ENCODE data around the gene PODXL2. TPM values are rescaled to one million over a fixed set of nuclear protein-coding genes. Genes with fewer than 3 reads are reported as not detected.

Gene PODXL2
- polyA plus RNA-seq (2011; rRNA removed) (2.6 and 3.4 TPM in 2 replicates), polyA minus RNA-seq (2011; rRNA and poly(A)+ RNA removed) (0.72 and 1.2 TPM in 2 replicates)

GRCh38 chr3:127628788-127629466 is at the start of gene PODXL2:
Gene PODXL2 (plus strand): TSS chr3:127629185. CDS start chr3:127629220, 35 bp downstream.
- Histone ChIP-seq H3K4me3 (ENCODE audit: low read depth, low read length) (peak within 1 kb of the TSS; percentile 34), H3K36me3 (ENCODE audit: control insufficient read depth, insufficient read depth, low read length) (no peaks in the 10 kb centered on the region), H3K27me3 (ENCODE audit: control insufficient read depth, insufficient read depth, low read length) (peaks cover 31% of the 10 kb centered on the region)
- DNase-seq (ENCODE audit: low read depth), result no peak
- no peak for TF ChIP-seq CTCF (IDR thresholded peaks at IDR 0.05; ENCODE audit: insufficient read depth, low read depth, low read length)
- ChIA-PET POLR2A (no interaction called here), CTCF (interaction anchor here (0.5 to 0.9 kb wide), 2 partner anchors 24 to 305 kb away, joined by 3 read pairs; no protein-coding TSS in a partner anchor)

- Histone ChIP-seq H3K4me3 (ENCODE audit: low read depth, low read length) (no peak overlapping the region), H3K36me3 (ENCODE audit: control insufficient read depth, insufficient read depth, low read length) (peaks cover 33% of the 10 kb centered on the region), H3K27me3 (ENCODE audit: control insufficient read depth, insufficient read depth, low read length) (no peaks in the 10 kb centered on the region)
- CTCF ChIA-PET, result no interaction called here
- no peak for TF ChIP-seq CTCF (IDR thresholded peaks at IDR 0.05; ENCODE audit: insufficient read depth, low read depth, low read length)
- POLR2A ChIA-PET, result no interaction called here
- no peak for DNase-seq (ENCODE audit: low read depth)
Measured at GRCh38 chr3:127580327-127581060, 48.5 kb upstream of the PODXL2 start.

- Histone ChIP-seq H3K4me3 (ENCODE audit: low read depth, low read length) (no peak overlapping the region), H3K36me3 (ENCODE audit: control insufficient read depth, insufficient read depth, low read length) (peaks cover 13% of the 10 kb centered on the region), H3K27me3 (ENCODE audit: control insufficient read depth, insufficient read depth, low read length) (no peaks in the 10 kb centered on the region)
- CTCF ChIA-PET, result interaction anchor here (4.7 kb wide), 1 partner anchor 10 kb away, joined by 40 read pairs; no protein-coding TSS in a partner anchor
- POLR2A ChIA-PET, result no interaction called here
- no peak for TF ChIP-seq CTCF (IDR thresholded peaks at IDR 0.05; ENCODE audit: insufficient read depth, low read depth, low read length)
- DNase-seq (ENCODE audit: low read depth), result no peak
Measured at GRCh38 chr3:127584734-127585133, 44.3 kb upstream of the PODXL2 start.

- no peak for TF ChIP-seq CTCF (IDR thresholded peaks at IDR 0.05; ENCODE audit: insufficient read depth, low read depth, low read length)
- DNase-seq (ENCODE audit: low read depth), result no peak
- ChIA-PET CTCF (interaction anchor here (1.1 to 4.7 kb wide), 2 partner anchors 10 to 385 kb away, joined by 3 to 40 read pairs; no protein-coding TSS in a partner anchor), POLR2A (no interaction called here)
- H3K4me3 ChIP-seq (ENCODE audit: low read depth, low read length), result no peak overlapping the region
- no peaks in the 10 kb centered on the region for H3K27me3 ChIP-seq (ENCODE audit: control insufficient read depth, insufficient read depth, low read length)
- H3K36me3 ChIP-seq (ENCODE audit: control insufficient read depth, insufficient read depth, low read length), result peaks cover 10% of the 10 kb centered on the region
Measured at GRCh38 chr3:127585163-127585812, 43.7 kb upstream of the PODXL2 start.
